Astrocyte of the spinal cord (primary cell): ENCODE data around the gene ADK.

Source experiments
- DNase-seq: peaks from one replicate; pipeline ENCODE4 v3.0.0; 2011; ENCODE audit warnings: low read depth, low spot score
- H3K4me3 ChIP-seq: 2 replicates; pipeline ENCODE4 v1.5.1; 2011; ENCODE audit warnings: low read depth, mild to moderate bottlenecking, low read length, moderate library complexity
- in situ Hi-C: cut with HindIII; loops from 2 replicates; pipeline ENCODE4 v1.10.0; 2017; ENCODE audit warnings: low sequenced_read_pairs
- TF ChIP-seq, protein P1 (sequence below): IDR thresholded peaks from 2 replicates; pipeline ENCODE4 v1.5.1; 2012; ENCODE audit warnings: low read depth, mild to moderate bottlenecking, low read length, inconsistent platforms

Gene ADK

DNA sequence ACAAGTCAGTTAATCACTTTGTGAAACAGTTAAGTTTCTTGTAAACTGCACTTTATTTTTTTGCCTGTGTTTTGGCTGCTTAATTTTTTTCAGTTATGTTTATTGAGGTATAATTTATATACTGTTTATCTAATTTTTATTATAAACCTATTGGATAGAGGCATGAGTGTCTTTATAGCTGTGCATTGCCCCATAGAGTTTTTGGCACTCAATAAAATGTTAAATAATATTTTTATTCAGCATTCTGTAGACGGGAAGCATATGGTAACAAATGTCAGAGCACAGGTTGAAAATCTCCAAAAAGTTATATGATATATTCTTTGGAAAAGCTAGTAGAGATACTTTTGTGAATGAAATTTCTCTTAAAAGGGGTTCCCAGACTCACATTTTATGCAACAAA lies 431.5 kb downstream of the ADK start:
- DNase-seq = no peak
- in situ Hi-C loops = no loop called here
- H3K4me3 ChIP-seq = no peak overlapping the region
- TF ChIP-seq, protein P1, sequence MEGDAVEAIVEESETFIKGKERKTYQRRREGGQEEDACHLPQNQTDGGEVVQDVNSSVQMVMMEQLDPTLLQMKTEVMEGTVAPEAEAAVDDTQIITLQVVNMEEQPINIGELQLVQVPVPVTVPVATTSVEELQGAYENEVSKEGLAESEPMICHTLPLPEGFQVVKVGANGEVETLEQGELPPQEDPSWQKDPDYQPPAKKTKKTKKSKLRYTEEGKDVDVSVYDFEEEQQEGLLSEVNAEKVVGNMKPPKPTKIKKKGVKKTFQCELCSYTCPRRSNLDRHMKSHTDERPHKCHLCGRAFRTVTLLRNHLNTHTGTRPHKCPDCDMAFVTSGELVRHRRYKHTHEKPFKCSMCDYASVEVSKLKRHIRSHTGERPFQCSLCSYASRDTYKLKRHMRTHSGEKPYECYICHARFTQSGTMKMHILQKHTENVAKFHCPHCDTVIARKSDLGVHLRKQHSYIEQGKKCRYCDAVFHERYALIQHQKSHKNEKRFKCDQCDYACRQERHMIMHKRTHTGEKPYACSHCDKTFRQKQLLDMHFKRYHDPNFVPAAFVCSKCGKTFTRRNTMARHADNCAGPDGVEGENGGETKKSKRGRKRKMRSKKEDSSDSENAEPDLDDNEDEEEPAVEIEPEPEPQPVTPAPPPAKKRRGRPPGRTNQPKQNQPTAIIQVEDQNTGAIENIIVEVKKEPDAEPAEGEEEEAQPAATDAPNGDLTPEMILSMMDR = no peak

DNA sequence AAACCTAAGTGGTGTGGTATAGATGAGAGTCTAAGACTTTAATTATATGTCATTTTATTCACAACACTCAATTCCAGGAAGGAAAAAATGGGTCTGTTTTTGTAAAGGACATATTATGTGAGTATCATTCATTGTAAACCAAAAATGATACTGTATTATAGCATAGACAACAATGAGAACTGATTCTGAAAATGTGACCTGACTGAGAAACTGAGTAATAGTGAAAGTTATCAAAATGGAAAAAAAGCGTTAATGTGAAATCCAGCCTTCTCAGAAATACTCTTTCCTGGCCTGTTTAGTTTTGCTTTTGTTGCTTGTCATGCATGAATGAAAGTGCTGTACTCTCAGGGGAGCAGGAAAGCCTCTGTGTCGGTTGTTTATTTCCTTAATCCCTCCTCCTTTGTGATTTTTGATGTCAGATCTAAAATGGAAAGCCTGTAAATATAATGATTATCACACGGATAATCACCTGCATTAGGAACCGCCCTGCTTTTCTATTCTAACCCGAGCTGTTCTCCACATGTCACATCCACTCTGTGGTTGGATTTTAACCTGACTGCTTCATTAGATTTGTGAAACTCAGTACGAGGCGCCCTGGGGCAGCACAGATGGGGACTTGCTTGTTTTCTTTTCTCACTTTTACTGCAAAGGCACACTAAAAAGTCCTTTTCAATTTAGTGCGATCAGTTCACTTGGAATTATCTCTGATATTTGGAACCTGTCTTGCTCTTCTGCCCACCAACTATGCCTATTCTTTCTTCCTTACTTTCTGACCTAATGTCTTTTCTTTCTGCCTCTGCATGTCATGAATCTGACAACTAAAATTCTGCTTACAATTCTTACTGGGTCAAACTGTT lies 434.4 kb downstream of the ADK start:
- TF ChIP-seq, protein P1 = no peak
- peak; percentile 33 for DNase-seq
- in situ Hi-C loops = no loop called here
- no peak overlapping the region for H3K4me3 ChIP-seq

DNA sequence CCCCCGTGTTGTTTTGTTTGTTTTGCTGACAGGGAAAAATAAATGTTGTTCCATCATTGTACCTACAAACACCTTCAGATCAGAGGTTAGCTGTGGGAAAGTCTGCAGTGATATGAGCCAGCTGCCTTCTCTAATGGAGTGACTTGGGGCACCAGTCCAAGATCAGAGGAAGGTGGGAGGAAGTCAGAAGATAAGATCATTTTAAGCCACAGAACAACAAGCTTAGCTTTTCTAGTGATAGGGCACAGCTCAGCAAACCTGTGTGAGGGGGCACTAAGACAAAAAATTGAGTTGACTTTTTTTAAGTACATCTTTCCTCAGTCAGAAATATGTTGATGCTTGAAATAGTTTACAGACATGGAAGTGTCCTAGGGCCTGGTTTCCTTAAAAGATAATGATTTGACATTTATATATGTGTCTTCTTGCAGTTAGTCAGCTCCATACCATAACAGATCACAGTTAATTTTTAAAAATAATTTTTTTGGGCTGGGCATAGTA lies 435.1 kb downstream of the ADK start:
- in situ Hi-C loops = no loop called here
- DNase-seq = no peak
- TF ChIP-seq, protein P1 = no peak
- no peak overlapping the region for H3K4me3 ChIP-seq

DNA sequence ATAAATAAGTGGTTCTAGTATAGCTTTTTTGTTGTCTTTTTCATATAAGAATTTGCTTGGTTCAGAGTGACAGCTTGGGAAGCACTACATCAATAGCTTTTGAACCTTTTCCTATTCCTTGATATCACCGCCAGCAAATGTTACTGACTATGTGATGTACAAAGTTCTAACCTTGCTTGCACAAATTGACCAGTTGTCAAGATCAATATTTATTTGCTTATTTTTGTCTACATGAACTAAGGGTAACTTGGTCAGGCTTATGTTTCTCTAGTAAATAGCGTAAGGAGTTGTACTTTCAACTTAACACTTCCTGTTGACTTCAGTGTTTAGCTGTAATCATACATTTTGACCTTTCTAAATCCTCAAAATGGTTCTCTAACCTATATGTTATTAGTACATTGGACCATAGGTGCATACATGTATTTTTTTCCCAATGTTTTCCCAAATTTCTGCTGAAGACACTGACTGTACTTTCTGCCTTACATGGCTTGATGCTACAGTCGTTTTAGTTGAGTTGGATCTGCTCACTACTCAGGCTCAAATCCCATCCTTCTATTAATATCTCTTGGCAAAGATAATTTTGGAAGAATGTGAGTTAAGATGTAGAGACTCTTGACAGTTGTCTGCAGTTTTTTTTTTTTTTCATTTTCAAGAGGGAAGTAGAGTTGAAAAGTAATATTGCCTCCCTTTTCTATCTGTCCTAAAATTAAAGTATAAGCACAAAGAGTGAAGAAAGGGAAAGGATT lies 436.3 kb downstream of the ADK start:
- TF ChIP-seq, protein P1 = no peak
- H3K4me3 ChIP-seq = no peak overlapping the region
- DNase-seq = no peak
- in situ Hi-C loops = no loop called here

DNA sequence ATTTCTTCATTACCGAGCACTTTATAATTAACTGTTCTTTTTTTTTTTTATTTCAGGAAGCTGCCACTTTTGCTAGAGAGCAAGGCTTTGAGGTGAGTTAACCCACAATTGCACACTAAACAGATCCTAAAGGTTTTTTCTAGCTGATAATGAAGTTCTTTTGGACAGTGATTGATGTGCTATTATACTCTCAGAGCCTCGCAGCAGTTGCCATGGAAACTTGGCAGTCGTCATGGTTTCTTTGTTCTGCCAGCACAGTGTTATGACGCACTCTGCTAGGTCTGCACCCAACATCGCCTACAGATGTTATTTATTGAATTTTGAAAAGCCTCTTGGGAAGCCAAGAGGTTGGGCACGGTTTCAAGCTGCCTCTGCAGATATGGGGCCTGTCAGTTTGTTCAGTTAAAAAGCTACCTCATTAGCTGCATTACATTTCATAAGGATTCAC lies 438.2 kb downstream of the ADK start:
- TF ChIP-seq, protein P1 = no peak
- in situ Hi-C loops = no loop called here
- peak; percentile 99 for DNase-seq
- H3K4me3 ChIP-seq = no peak overlapping the region

DNA sequence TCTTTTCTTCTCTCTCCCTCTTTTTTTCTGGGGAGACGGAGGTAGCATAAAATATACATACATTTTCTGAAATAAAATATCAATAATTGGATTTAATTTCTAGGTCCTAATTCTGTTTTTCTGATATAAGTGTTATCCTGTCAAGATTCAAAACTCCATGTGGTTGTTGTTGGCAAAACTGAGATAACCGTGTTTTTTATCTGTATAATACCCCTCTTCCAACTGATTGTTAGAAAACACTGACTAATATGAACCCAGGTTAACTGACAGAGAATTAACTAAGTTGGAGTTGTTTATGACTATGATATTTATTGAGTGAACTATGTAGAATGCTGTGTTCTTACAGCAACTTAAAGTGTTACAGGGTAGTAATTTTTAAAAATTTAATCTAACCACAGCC lies 438.8 kb downstream of the ADK start:
- TF ChIP-seq, protein P1 = no peak
- in situ Hi-C loops = no loop called here
- H3K4me3 ChIP-seq = no peak overlapping the region
- DNase-seq = no peak
